Neural cell (in vitro differentiated cells): ENCODE measurements around the gene TEKT3. TPM values are rescaled to one million over a fixed set of nuclear protein-coding genes. Genes with fewer than 3 reads are reported as not detected.

Source experiments
- H2AFZ ChIP-seq: fragments of 200-600, 300-800 bp; sonication (generic), shearing (Covaris generic); 2 replicates; pipeline ENCODE4 v1.6.0; 2014; ENCODE audit warnings: low read depth, mild to moderate bottlenecking, antibody characterized with exemption, low read length, moderate library complexity
- H3F3A ChIP-seq: fragments of 200-600 bp; shearing (Covaris generic); 2 replicates; pipeline ENCODE4 v1.6.1; 2016; ENCODE audit warnings: mild to moderate bottlenecking, moderate library complexity, mixed read lengths, antibody characterized with exemption, low read length; ENCODE audit not compliant: insufficient read depth, poor library complexity, severe bottlenecking
- H3K27ac ChIP-seq: fragments of 200-600, 300-800 bp; sonication (generic), shearing (Covaris generic); 2 replicates; pipeline ENCODE4 v1.5.1; 2014; ENCODE audit warnings: mild to moderate bottlenecking, low read length, moderate library complexity
- H3K27me3 ChIP-seq: fragments of 300-800, 200-600 bp; sonication (generic), shearing (Covaris generic); 2 replicates; pipeline ENCODE4 v1.6.0; 2014; ENCODE audit warnings: mild to moderate bottlenecking, low read depth, low read length, moderate library complexity; ENCODE audit not compliant: insufficient read depth
- H3K36me3 ChIP-seq: fragments of 300-800, 200-600 bp; sonication (generic), shearing (Covaris generic); 2 replicates; pipeline ENCODE4 v1.5.1; 2014; ENCODE audit warnings: mild to moderate bottlenecking, antibody characterized with exemption, low read length, moderate library complexity; ENCODE audit not compliant: insufficient read depth
- H3K4me2 ChIP-seq: fragments of 300-800, 200-600 bp; sonication (generic), shearing (Covaris generic); 2 replicates; pipeline ENCODE4 v1.6.0; 2014; ENCODE audit warnings: mild to moderate bottlenecking, low read length
- H3K4me3 ChIP-seq: fragments of 300-800, 200-600 bp; sonication (generic), shearing (Covaris generic); 2 replicates; pipeline ENCODE4 v1.5.1; 2014; ENCODE audit warnings: mild to moderate bottlenecking, low read length, moderate library complexity
- H3K79me2 ChIP-seq: fragments of 200-600 bp; shearing (Covaris generic); replicated peaks from 2 replicates; pipeline ENCODE4 v1.6.0; 2014; ENCODE audit warnings: mild to moderate bottlenecking, low read length, moderate library complexity; ENCODE audit not compliant: insufficient read depth
- H3K9ac ChIP-seq: fragments of 300-800, 200-600 bp; sonication (generic), shearing (Covaris generic); 2 replicates; pipeline ENCODE4 v1.6.1; 2016; ENCODE audit warnings: mild to moderate bottlenecking, low read length, mixed read lengths
- H3K9me2 ChIP-seq: fragments of 200-600 bp; shearing (Covaris generic); 2 replicates; pipeline ENCODE4 v1.6.1; 2016; ENCODE audit warnings: mild to moderate bottlenecking, low read length, mixed read lengths; ENCODE audit not compliant: insufficient read depth
- H3K9me3 ChIP-seq: fragments of 200-600, 300-800 bp; sonication (generic), shearing (Covaris generic); 2 replicates; pipeline ENCODE4 v1.6.1; 2016; ENCODE audit warnings: mild to moderate bottlenecking, mixed run types, low read length, moderate library complexity, mixed read lengths
- H4K20me1 ChIP-seq: fragments of 200-600 bp; shearing (Covaris generic); 2 replicates; pipeline ENCODE4 v1.6.1; 2016; ENCODE audit warnings: mild to moderate bottlenecking, mixed run types; ENCODE audit not compliant: insufficient read depth
- CTCF ChIP-seq: fragments of 450-650 bp; IDR thresholded peaks from 2 replicates; pipeline ENCODE4 v1.5.1; 2014; ENCODE audit warnings: antibody characterized with exemption, mild to moderate bottlenecking, moderate library complexity; ENCODE audit not compliant: poor library complexity, severe bottlenecking
- EP300 ChIP-seq: fragments of 450-650 bp; conservative IDR thresholded peaks from 2 replicates; pipeline ENCODE4 v1.6.1; 2014; ENCODE audit warnings: antibody characterized with exemption, mild to moderate bottlenecking, moderate library complexity; ENCODE audit not compliant: poor library complexity, severe bottlenecking
- EZH2 ChIP-seq: fragments of 200-600, 300-800 bp; shearing (Covaris generic), sonication (generic); IDR thresholded peaks from 2 replicates; pipeline ENCODE4 v1.6.1; 2014; ENCODE audit warnings: antibody characterized with exemption, low read length, borderline replicate concordance, mild to moderate bottlenecking; ENCODE audit not compliant: insufficient read depth, poor library complexity, severe bottlenecking
- MXI1 ChIP-seq: fragments of 450-650 bp; conservative IDR thresholded peaks from 2 replicates; pipeline ENCODE4 v1.6.1; 2014; ENCODE audit warnings: antibody characterized with exemption, mild to moderate bottlenecking; ENCODE audit not compliant: poor library complexity, severe bottlenecking
- POLR2AphosphoS5 ChIP-seq: IDR thresholded peaks from 2 replicates; pipeline ENCODE4 v1.6.1; 2012
- RAD21 ChIP-seq: fragments of 450-650 bp; conservative IDR thresholded peaks from 2 replicates; pipeline ENCODE4 v1.6.1; 2014; ENCODE audit warnings: antibody characterized with exemption, mild to moderate bottlenecking, moderate library complexity
- REST ChIP-seq: IDR thresholded peaks from 2 replicates; pipeline ENCODE4 v1.6.1; 2012; ENCODE audit warnings: borderline replicate concordance
- SMC3 ChIP-seq: fragments of 450-650 bp; conservative IDR thresholded peaks from 2 replicates; pipeline ENCODE4 v1.6.1; 2014; ENCODE audit warnings: antibody characterized with exemption, mild to moderate bottlenecking, moderate library complexity; ENCODE audit not compliant: poor library complexity
- TAF1 ChIP-seq: IDR thresholded peaks from 2 replicates; pipeline ENCODE4 v1.6.1; 2012; ENCODE audit warnings: low read depth
- polyA plus RNA-seq: library from polyadenylated mRNA; depleted of rRNA; stranded (reverse); fragments of >200 nt; gene quantifications from 2 replicates; pipeline ENCODE4 v1.2.3, GENCODE V29; 2014

The TEKT3 gene
- polyA plus RNA-seq, 1 donor from 2014 or later, result 3.1 TPM

GRCh38 chr17:15366026-15366425 lies 24.6 kb upstream of the TEKT3 start:
- H3K4me2 ChIP-seq, result no peak overlapping the region
- no peaks in the 10 kb centered on the region for H3K9me3 ChIP-seq
- H4K20me1 ChIP-seq, result no peaks in the 10 kb centered on the region
- H3K27me3 ChIP-seq, result no peaks in the 10 kb centered on the region
- H3K36me3 ChIP-seq, result no peaks in the 10 kb centered on the region
- H3K27ac ChIP-seq, result no peak overlapping the region
- no peak overlapping the region for H3K9ac ChIP-seq
- no peak overlapping the region for H3K4me3 ChIP-seq
- no peaks in the 10 kb centered on the region for H3K79me2 ChIP-seq
- no peaks in the 10 kb centered on the region for H3F3A ChIP-seq
- no peaks in the 10 kb centered on the region for H3K9me2 ChIP-seq
- TF ChIP-seq RAD21 (no peak), EP300 (no peak), MXI1 (no peak), CTCF (no peak), SMC3 (no peak), POLR2AphosphoS5 (no peak), TAF1 (no peak), EZH2 (no peak), REST (no peak)
- no peak overlapping the region for H2AFZ ChIP-seq

DNA sequence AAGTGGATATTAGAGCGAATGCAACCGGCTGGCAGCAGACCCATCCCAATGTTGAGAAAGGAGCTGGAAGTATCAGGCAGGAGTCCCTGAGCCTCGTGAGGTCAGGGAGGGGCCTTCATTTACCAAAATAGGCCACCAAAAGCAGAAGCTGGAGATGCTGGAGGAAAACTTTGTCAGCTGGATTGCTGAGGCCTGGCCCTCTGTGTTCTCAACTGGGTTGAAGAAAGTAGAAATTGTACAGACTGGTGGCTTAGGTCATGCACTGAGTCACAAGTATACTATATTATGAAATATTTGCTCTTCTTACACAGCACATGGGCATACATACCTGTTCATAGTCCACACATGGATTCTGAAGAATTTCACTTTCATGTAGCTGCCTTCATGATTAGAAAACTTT lies 23.2 kb upstream of the TEKT3 start:
- TF ChIP-seq EZH2 (no peak), EP300 (no peak), RAD21 (no peak), REST (no peak), TAF1 (no peak)
- Histone ChIP-seq H3K9me2 (no peaks in the 10 kb centered on the region), H3K27ac (no peak overlapping the region), H4K20me1 (no peaks in the 10 kb centered on the region), H3K4me3 (no peak overlapping the region), H3K79me2 (no peaks in the 10 kb centered on the region), H3K4me2 (no peak overlapping the region), H3F3A (no peaks in the 10 kb centered on the region), H2AFZ (no peak overlapping the region), H3K9ac (no peak overlapping the region), H3K9me3 (no peaks in the 10 kb centered on the region), H3K27me3 (no peaks in the 10 kb centered on the region), H3K36me3 (no peaks in the 10 kb centered on the region)
